Activated naive CD4-positive, alpha-beta T cell treated with anti-CD3 and anti-CD28 coated beads for 36 hours (primary cell): ENCODE results near the gene ICAM2. TPM values are rescaled to one million over a fixed set of nuclear protein-coding genes. Genes with fewer than 3 reads are reported as not detected.
"Not testable (repeated sequence)": the region's sequence is repeated elsewhere in the genome, so short reads cannot be mapped to it uniquely, and the experiment has no call there.

Source experiments
- CTCF ChIA-PET: fragments of 350-600 bp; sonication (Branson Sonifier 250); formaldehyde crosslinking; loops from one replicate; lab custom pipeline; 2021; ENCODE audit warnings: antibody characterized with exemption; lab: Charles Lee
- DNase-seq: peaks from one replicate; pipeline ENCODE4 v3.0.0-alpha.2; 2020
- H3K27ac Mint-ChIP-seq: one replicate; pipeline ENCODE4 v1.8.0; 2021; ENCODE audit warnings: mild to moderate bottlenecking, mixed read lengths
- H3K27me3 Mint-ChIP-seq: one replicate; pipeline ENCODE4 v1.8.0; 2021; ENCODE audit warnings: low read depth, mixed read lengths
- H3K36me3 Mint-ChIP-seq: one replicate; pipeline ENCODE4 v1.8.0; 2021; ENCODE audit warnings: low read depth, mixed read lengths
- H3K4me1 Mint-ChIP-seq: one replicate; pipeline ENCODE4 v1.8.0; 2021; ENCODE audit warnings: low read depth, mixed read lengths
- H3K4me3 Mint-ChIP-seq: one replicate; pipeline ENCODE4 v1.8.0; 2021; ENCODE audit warnings: mild to moderate bottlenecking, moderate library complexity, mixed read lengths
- H3K9me3 Mint-ChIP-seq: one replicate; pipeline ENCODE4 v1.8.0; 2021; ENCODE audit warnings: mixed read lengths
- intact Hi-C: fragments of 100-400 bp; cut with micrococcal nuclease; formaldehyde crosslinking; loops from one replicate; pipeline ENCODE4 v1.15.1; 2023
- total RNA-seq, 2 experiments: library from RNA; stranded (reverse); gene quantifications; one replicate each; pipeline ENCODE4 v1.2.3, GENCODE V29; 2021

ICAM2 gene
- total RNA-seq, 2 experiments from 2014 or later, result 41.6 to 41.9 TPM

- no peaks in the 10 kb centered on the region for H3K9me3 Mint-ChIP-seq
- DNase-seq, result no peak
- H3K36me3 Mint-ChIP-seq, result peaks cover 18% of the 10 kb centered on the region
- H3K27ac Mint-ChIP-seq, result peak overlapping the region; percentile 50
- no peaks in the 10 kb centered on the region for H3K27me3 Mint-ChIP-seq
- intact Hi-C loops, result no loop called here
- CTCF ChIA-PET, result no interaction called here
- no peak overlapping the region for H3K4me3 Mint-ChIP-seq
- peaks cover 52% of the 10 kb centered on the region for H3K4me1 Mint-ChIP-seq
Observed at GRCh38 chr17:64007838-64008282, 12.6 kb downstream of the ICAM2 start.

GRCh38 chr17:64007089-64007837, 13.2 kb downstream of the ICAM2 start:
- DNase-seq, H3K9me3 Mint-ChIP-seq, H3K27me3 Mint-ChIP-seq, H3K4me3 Mint-ChIP-seq, intact Hi-C loops: not testable (repeated sequence)
- H3K27ac Mint-ChIP-seq, result peak overlapping the region; percentile 66
- H3K4me1 Mint-ChIP-seq, result peaks cover 51% of the 10 kb centered on the region
- CTCF ChIA-PET, result interaction anchor here (1.4 to 2.2 kb wide), 3 partner anchors 11 to 61 kb away, joined by 3 to 6 read pairs (median 5); no protein-coding TSS in a partner anchor
- peaks cover 18% of the 10 kb centered on the region for H3K36me3 Mint-ChIP-seq

- Mint-ChIP-seq H3K4me1 (peaks cover 45% of the 10 kb centered on the region), H3K27ac (peak overlapping the region; percentile 66), H3K9me3 (no peaks in the 10 kb centered on the region), H3K36me3 (peaks cover 14% of the 10 kb centered on the region), H3K4me3 (no peak overlapping the region), H3K27me3 (no peaks in the 10 kb centered on the region)
- CTCF ChIA-PET, result interaction anchor here (1.2 to 2.2 kb wide), 5 partner anchors 11 to 100 kb away, joined by 3 to 6 read pairs (median 4); no protein-coding TSS in a partner anchor
- DNase-seq, result no peak
- intact Hi-C loops, result no loop called here
Observed at GRCh38 chr17:64006361-64007088, 13.9 kb downstream of the ICAM2 start.

- Mint-ChIP-seq H3K27me3 (no peaks in the 10 kb centered on the region), H3K27ac (peak overlapping the region; percentile 34), H3K4me1 (peaks cover 39% of the 10 kb centered on the region), H3K4me3 (no peak overlapping the region), H3K36me3 (peaks cover 10% of the 10 kb centered on the region), H3K9me3 (no peaks in the 10 kb centered on the region)
- no peak for DNase-seq
- intact Hi-C loops, result no loop called here
- CTCF ChIA-PET, result interaction anchor here (1.2 to 2.2 kb wide), 4 partner anchors 15 to 128 kb away, joined by 4 to 7 read pairs (median 4); no protein-coding TSS in a partner anchor
Observed at GRCh38 chr17:64005734-64006167, 14.7 kb downstream of the ICAM2 start.

- DNase-seq, result no peak
- H3K36me3 Mint-ChIP-seq, result peaks cover 7% of the 10 kb centered on the region
- intact Hi-C loops, result no loop called here
Observed at GRCh38 chr17:64004903-64005733, 15.3 kb downstream of the ICAM2 start.

GRCh38 chr17:64004218-64004770, 16.1 kb downstream of the ICAM2 start:
- Mint-ChIP-seq H3K27me3 (no peaks in the 10 kb centered on the region), H3K4me1 (peaks cover 31% of the 10 kb centered on the region), H3K9me3 (no peaks in the 10 kb centered on the region), H3K36me3 (peaks cover 2% of the 10 kb centered on the region), H3K27ac (no peak overlapping the region), H3K4me3 (no peak overlapping the region)
- intact Hi-C loops, result no loop called here
- CTCF ChIA-PET, result interaction anchor here (1.1 to 1.5 kb wide), 2 partner anchors 22 to 129 kb away, joined by 5 to 7 read pairs; no protein-coding TSS in a partner anchor
- DNase-seq, result no peak

More at GRCh38 chr17:64004903-64005733, 15.3 kb downstream of the ICAM2 start:
- Mint-ChIP-seq H3K4me3 (no peak overlapping the region), H3K27ac (peak overlapping the region; percentile 26), H3K27me3 (no peaks in the 10 kb centered on the region), H3K4me1 (peaks cover 34% of the 10 kb centered on the region), H3K9me3 (no peaks in the 10 kb centered on the region)
- CTCF ChIA-PET, result interaction anchor here (1.1 to 2.2 kb wide), 4 partner anchors 14 to 128 kb away, joined by 4 to 7 read pairs (median 5); no protein-coding TSS in a partner anchor

GRCh38 chr17:64003526-64004121, 16.8 kb downstream of the ICAM2 start:
- H3K27me3 Mint-ChIP-seq, result no peaks in the 10 kb centered on the region
- CTCF ChIA-PET, result no interaction called here
- no peak overlapping the region for H3K4me3 Mint-ChIP-seq
- intact Hi-C loops, result no loop called here
- peaks cover 2% of the 10 kb centered on the region for H3K36me3 Mint-ChIP-seq
- no peak overlapping the region for H3K27ac Mint-ChIP-seq
- no peak for DNase-seq
- peaks cover 31% of the 10 kb centered on the region for H3K4me1 Mint-ChIP-seq
- no peaks in the 10 kb centered on the region for H3K9me3 Mint-ChIP-seq

- Mint-ChIP-seq H3K4me3 (no peak overlapping the region), H3K27ac (no peak overlapping the region), H3K27me3 (no peaks in the 10 kb centered on the region), H3K36me3 (peaks cover 2% of the 10 kb centered on the region), H3K9me3 (no peaks in the 10 kb centered on the region), H3K4me1 (peaks cover 30% of the 10 kb centered on the region)
- intact Hi-C loops, result no loop called here
- no peak for DNase-seq
- CTCF ChIA-PET, result interaction anchor here (1.1 kb wide), 1 partner anchor 14 kb away, joined by 3 read pairs; no protein-coding TSS in a partner anchor
Observed at GRCh38 chr17:64002658-64003525, 17.5 kb downstream of the ICAM2 start.

- H3K9me3 Mint-ChIP-seq, result no peaks in the 10 kb centered on the region
Observed at GRCh38 chr17:64001763-64002529, 18.5 kb downstream of the ICAM2 start.

GRCh38 chr17:64001091-64001579, 19.3 kb downstream of the ICAM2 start:
- H3K36me3 Mint-ChIP-seq, result peaks cover 2% of the 10 kb centered on the region
- intact Hi-C loops, result no loop called here
- no peaks in the 10 kb centered on the region for H3K27me3 Mint-ChIP-seq
- H3K9me3 Mint-ChIP-seq, result no peaks in the 10 kb centered on the region
- no peak overlapping the region for H3K27ac Mint-ChIP-seq
- H3K4me1 Mint-ChIP-seq, result peaks cover 25% of the 10 kb centered on the region
- CTCF ChIA-PET, result interaction anchor here (1.0 to 1.3 kb wide), 2 partner anchors 11 to 25 kb away, joined by 3 to 4 read pairs; no protein-coding TSS in a partner anchor
- H3K4me3 Mint-ChIP-seq, result no peak overlapping the region
- DNase-seq, result no peak

More at GRCh38 chr17:64001763-64002529, 18.5 kb downstream of the ICAM2 start:
- peaks cover 2% of the 10 kb centered on the region for H3K36me3 Mint-ChIP-seq
- H3K27me3 Mint-ChIP-seq, result no peaks in the 10 kb centered on the region
- DNase-seq, result no peak
- CTCF ChIA-PET, result interaction anchor here (0.7 to 1.1 kb wide), 3 partner anchors 15 to 24 kb away, joined by 3 to 5 read pairs (median 4); no protein-coding TSS in a partner anchor
- H3K27ac Mint-ChIP-seq, result peak overlapping the region; percentile 18
- intact Hi-C loops, result no loop called here
- no peak overlapping the region for H3K4me3 Mint-ChIP-seq
- peaks cover 28% of the 10 kb centered on the region for H3K4me1 Mint-ChIP-seq
